ENCODE data around the gene DNASE2B. TPM values are rescaled to one million over a fixed set of nuclear protein-coding genes. Genes with fewer than 3 reads are reported as not detected.
A peak's percentile ranks its signal among the peaks of the same experiment; 100 is the strongest.

DNASE2B gene
- total and polyA plus RNA-seq, 10 donors = 0.13 to 4.6 (median 0.50) TPM; not detected in 2

- intact Hi-C loops (cut with DNase I; ENCODE audit: low total_unique reads) = no loop called here
- WGBS, 5 donors = 43 to 66% (median 57%) methylated on average over 4 of the region's 4 CpGs
- no peak for DNase-seq
- Histone ChIP-seq H3K9me3 (no peaks in the 10 kb centered on the region), H3K36me3 (no peaks in the 10 kb centered on the region), H3K4me3 (no peak overlapping the region), H3K27ac (peak overlapping the region in 1 of 8 donors; percentile 26), H3K27me3 (replicated peaks in 1 of 7) (no peaks in the 10 kb centered on the region), H3K4me1 (peaks cover 0 to 10% (median 0%) of the 10 kb centered on the region in 6 donors)
- TF ChIP-seq POLR2AphosphoS5 (IDR thresholded peaks at IDR 0.05) (no peak), POLR2A (IDR thresholded peaks at IDR 0.05) (no peak)
- TF ChIP-seq, protein P1, sequence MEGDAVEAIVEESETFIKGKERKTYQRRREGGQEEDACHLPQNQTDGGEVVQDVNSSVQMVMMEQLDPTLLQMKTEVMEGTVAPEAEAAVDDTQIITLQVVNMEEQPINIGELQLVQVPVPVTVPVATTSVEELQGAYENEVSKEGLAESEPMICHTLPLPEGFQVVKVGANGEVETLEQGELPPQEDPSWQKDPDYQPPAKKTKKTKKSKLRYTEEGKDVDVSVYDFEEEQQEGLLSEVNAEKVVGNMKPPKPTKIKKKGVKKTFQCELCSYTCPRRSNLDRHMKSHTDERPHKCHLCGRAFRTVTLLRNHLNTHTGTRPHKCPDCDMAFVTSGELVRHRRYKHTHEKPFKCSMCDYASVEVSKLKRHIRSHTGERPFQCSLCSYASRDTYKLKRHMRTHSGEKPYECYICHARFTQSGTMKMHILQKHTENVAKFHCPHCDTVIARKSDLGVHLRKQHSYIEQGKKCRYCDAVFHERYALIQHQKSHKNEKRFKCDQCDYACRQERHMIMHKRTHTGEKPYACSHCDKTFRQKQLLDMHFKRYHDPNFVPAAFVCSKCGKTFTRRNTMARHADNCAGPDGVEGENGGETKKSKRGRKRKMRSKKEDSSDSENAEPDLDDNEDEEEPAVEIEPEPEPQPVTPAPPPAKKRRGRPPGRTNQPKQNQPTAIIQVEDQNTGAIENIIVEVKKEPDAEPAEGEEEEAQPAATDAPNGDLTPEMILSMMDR (IDR thresholded peaks at IDR 0.05 in 8 of 11, conservative IDR thresholded peaks at IDR 0.05 in 3 of 11) = no peak
Observed at GRCh38 chr1:84379138-84379916, 19.0 kb upstream of the DNASE2B start.

DNA sequence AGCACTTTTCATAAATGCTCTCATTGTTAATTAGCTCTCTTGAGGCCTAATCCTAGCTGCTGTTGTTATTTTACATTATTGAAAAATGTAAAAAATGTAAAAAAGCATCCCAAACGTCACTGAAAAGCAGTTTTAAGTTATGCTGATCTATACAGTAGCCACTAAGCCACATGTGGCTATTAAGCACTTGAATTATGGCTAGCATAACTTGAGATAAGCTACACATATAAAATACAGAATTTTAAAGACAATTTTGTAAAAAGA lies 18.4 kb upstream of the DNASE2B start:
- DNase-seq = no peak
- Histone ChIP-seq H3K27me3 (replicated peaks in 1 of 7) (no peaks in the 10 kb centered on the region), H3K9me3 (no peaks in the 10 kb centered on the region), H3K36me3 (no peaks in the 10 kb centered on the region), H3K27ac (no peak overlapping the region), H3K4me1 (peaks cover 0 to 10% (median 0%) of the 10 kb centered on the region in 6 donors), H3K4me3 (no peak overlapping the region)
- intact Hi-C loops (cut with DNase I; ENCODE audit: low total_unique reads) = no loop called here
- no peak for TF ChIP-seq POLR2AphosphoS5 (IDR thresholded peaks at IDR 0.05)
- TF ChIP-seq, protein P1 (IDR thresholded peaks at IDR 0.05 in 8 of 11, conservative IDR thresholded peaks at IDR 0.05 in 3 of 11) = no peak
- no peak for TF ChIP-seq POLR2A (IDR thresholded peaks at IDR 0.05)
- WGBS, 5 donors = 58 to 82% (median 64%) methylated on average over 1 of the region's 1 CpG

DNA sequence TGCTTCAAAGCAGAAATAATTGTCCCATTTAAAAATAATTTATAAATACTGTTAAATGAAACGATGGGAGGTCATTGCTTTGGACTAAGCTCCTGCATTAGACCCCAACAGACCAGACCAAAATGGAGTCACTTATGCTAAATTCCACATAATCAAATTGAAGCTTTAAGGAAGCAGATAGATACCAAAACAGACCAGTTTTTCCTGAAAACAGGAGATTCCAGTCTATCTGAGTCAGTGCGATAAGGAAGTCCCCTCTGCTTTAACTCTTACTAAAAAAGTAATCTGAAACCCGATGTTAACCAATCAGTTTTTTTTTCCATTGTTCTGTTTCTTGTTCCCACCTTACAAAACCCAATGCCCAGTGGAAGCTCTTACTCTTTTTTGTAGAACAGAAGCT lies 16.2 kb upstream of the DNASE2B start:
- H3K27me3 ChIP-seq (replicated peaks in 1 of 7) = no peaks in the 10 kb centered on the region
- DNase-seq = no peak
- no peak for TF ChIP-seq POLR2AphosphoS5 (IDR thresholded peaks at IDR 0.05)
- TF ChIP-seq, protein P1 (IDR thresholded peaks at IDR 0.05 in 8 of 11, conservative IDR thresholded peaks at IDR 0.05 in 3 of 11) = no peak
- no peak for TF ChIP-seq POLR2A (IDR thresholded peaks at IDR 0.05)
- no peak overlapping the region for H3K27ac ChIP-seq
- no peak overlapping the region for H3K4me3 ChIP-seq
- H3K9me3 ChIP-seq = no peaks in the 10 kb centered on the region
- WGBS, 5 donors = 78 to 95% (median 86%) methylated on average over 3 of the region's 3 CpGs
- intact Hi-C loops (cut with DNase I; ENCODE audit: low total_unique reads) = no loop called here
- H3K36me3 ChIP-seq = no peaks in the 10 kb centered on the region
- peaks cover 0 to 10% (median 0%) of the 10 kb centered on the region in 6 donors for H3K4me1 ChIP-seq

DNA sequence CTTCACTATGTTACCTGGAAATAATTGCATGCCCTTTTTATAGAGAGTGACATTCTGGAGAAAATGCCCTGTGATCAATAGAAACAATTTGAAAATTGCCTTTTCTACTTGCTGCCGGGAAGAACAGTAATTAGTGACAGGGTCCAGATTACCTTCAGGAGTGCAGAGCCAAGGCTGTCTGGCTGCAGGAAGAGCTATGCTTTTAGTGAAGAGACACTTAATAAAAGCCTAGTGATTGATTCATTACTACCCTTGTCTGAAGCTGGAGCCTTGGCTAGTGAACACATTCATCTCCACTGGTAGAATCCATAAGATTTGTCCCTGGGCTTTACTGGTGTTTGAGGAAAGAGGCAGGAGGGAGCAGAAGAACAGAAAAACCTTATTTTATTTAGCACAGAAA lies 12.9 kb upstream of the DNASE2B start:
- no peak for DNase-seq
- Histone ChIP-seq H3K27me3 (replicated peaks in 1 of 7) (no peaks in the 10 kb centered on the region), H3K36me3 (no peaks in the 10 kb centered on the region), H3K27ac (no peak overlapping the region), H3K9me3 (no peaks in the 10 kb centered on the region), H3K4me3 (no peak overlapping the region), H3K4me1 (no peaks in the 10 kb centered on the region)
- TF ChIP-seq POLR2AphosphoS5 (IDR thresholded peaks at IDR 0.05) (no peak), POLR2A (IDR thresholded peaks at IDR 0.05) (no peak)
- TF ChIP-seq, protein P1 (IDR thresholded peaks at IDR 0.05 in 8 of 11, conservative IDR thresholded peaks at IDR 0.05 in 3 of 11) = no peak
- intact Hi-C loops (cut with DNase I; ENCODE audit: low total_unique reads) = no loop called here
- 82 to 100% (median 96%) methylated on average over 1 of the region's 1 CpG for WGBS, 5 donors
